IMR-90 (cell line): Measurements from ENCODE around the gene MARF1. TPM values are rescaled to one million over a fixed set of nuclear protein-coding genes. Genes with fewer than 3 reads are reported as not detected.

Experiments used
- ATAC-seq: fragments of 200-7000 bp; cut with Tn5 transposase; 2 replicates; pipeline ENCODE4 v1.9.1; 2020; ENCODE audit warnings: low read depth, mild to moderate bottlenecking, moderate library complexity
- BruUV-seq: library from RNA; stranded (reverse); fragments of 400-500 nt; replicated peaks from 2 replicates; lab custom pipeline; 2021; lab: Mats Ljungman, UMichigan
- CTCF ChIA-PET: fragments of 300-600 bp; formaldehyde crosslinking; extraction: SDS; loops from one replicate; lab custom pipeline; 2021; ENCODE audit warnings: antibody characterized with exemption; lab: Yijun Ruan, JAX
- POLR2A ChIA-PET: fragments of 300-600 bp; sonication (Branson Sonifier 250); formaldehyde crosslinking; loops from one replicate; lab custom pipeline; 2022; ENCODE audit warnings: antibody characterized with exemption; ENCODE audit not compliant: unreplicated experiment; lab: Charles Lee
- DNase-seq: peaks from one replicate; pipeline ENCODE4 v3.0.0; 2013
- H2AFZ ChIP-seq: replicated peaks from 2 replicates; pipeline ENCODE3; 2013; ENCODE audit warnings: low read length, mild to moderate bottlenecking; ENCODE audit not compliant: poor library complexity
- H2AK5ac ChIP-seq: 2 replicates; pipeline ENCODE4 v1.6.1; 2013; ENCODE audit warnings: low read depth, low read length, inconsistent platforms
- H2AK9ac ChIP-seq: replicated peaks from 2 replicates; pipeline ENCODE3; 2013; ENCODE audit warnings: mild to moderate bottlenecking, low read depth, low read length, moderate library complexity; ENCODE audit not compliant: poor library complexity
- H2BK120ac ChIP-seq: 2 replicates; pipeline ENCODE4 v1.6.1; 2013; ENCODE audit warnings: low read depth, low read length, inconsistent platforms
- H2BK15ac ChIP-seq: 3 replicates; pipeline ENCODE4 v1.6.1; 2013; ENCODE audit warnings: low read depth, low read length, inconsistent platforms
- H2BK20ac ChIP-seq: 2 replicates; pipeline ENCODE4 v1.6.1; 2013; ENCODE audit warnings: low read depth, mild to moderate bottlenecking, inconsistent platforms, low read length, moderate library complexity
- H2BK5ac ChIP-seq: 2 replicates; pipeline ENCODE4 v1.6.1; 2013; ENCODE audit warnings: mild to moderate bottlenecking, low read depth, low read length, inconsistent platforms; ENCODE audit not compliant: poor library complexity, severe bottlenecking
- H3K14ac ChIP-seq: replicated peaks from 2 replicates; pipeline ENCODE4 v1.6.1; 2013; ENCODE audit warnings: low read depth, low read length, inconsistent platforms
- H3K18ac ChIP-seq: 2 replicates; pipeline ENCODE4 v1.6.1; 2013; ENCODE audit warnings: low read depth, low read length, control low read depth
- H3K23ac ChIP-seq: 2 replicates; pipeline ENCODE4 v1.6.1; 2013; ENCODE audit warnings: low read depth, low read length, inconsistent platforms
- H3K27ac ChIP-seq: 2 replicates; pipeline ENCODE4 v1.5.1; 2013; ENCODE audit warnings: mild to moderate bottlenecking, control low read depth, low read length; ENCODE audit not compliant: insufficient read depth
- H3K27me3 ChIP-seq: 2 replicates; pipeline ENCODE4 v1.6.1; 2013; ENCODE audit warnings: low read length; ENCODE audit not compliant: control insufficient read depth, insufficient read depth
- H3K36me3 ChIP-seq: 2 replicates; pipeline ENCODE4 v1.6.1; 2013; ENCODE audit warnings: low read length, mixed read lengths; ENCODE audit not compliant: control insufficient read depth, insufficient read depth
- H3K4ac ChIP-seq: 2 replicates; pipeline ENCODE4 v1.6.1; 2013; ENCODE audit warnings: low read depth, low read length, inconsistent platforms
- H3K4me1 ChIP-seq: 2 replicates; pipeline ENCODE4 v1.6.1; 2013; ENCODE audit warnings: low read length, mixed read lengths; ENCODE audit not compliant: control insufficient read depth, insufficient read depth
- H3K4me2 ChIP-seq: 2 replicates; pipeline ENCODE4 v1.6.1; 2013; ENCODE audit warnings: low read depth, mild to moderate bottlenecking, control low read depth, low read length, moderate library complexity
- H3K4me3 ChIP-seq: 2 replicates; pipeline ENCODE4 v1.5.1; 2013; ENCODE audit warnings: low read depth, mild to moderate bottlenecking, control low read depth, low read length, moderate library complexity; ENCODE audit not compliant: insufficient read depth
- H3K56ac ChIP-seq: 2 replicates; pipeline ENCODE4 v1.6.1; 2013; ENCODE audit warnings: low read length, inconsistent platforms; ENCODE audit not compliant: insufficient read depth; ENCODE audit errors: extremely low read depth
- H3K79me1 ChIP-seq, 2 experiments: 2 replicates each; pipeline ENCODE4 v1.6.1; 2013; ENCODE audit warnings: low read length in 2 of 2, inconsistent platforms in 1 of 2, low read depth in 1 of 2
- H3K9ac ChIP-seq: 2 replicates; pipeline ENCODE4 v1.6.1; 2013; ENCODE audit warnings: low read depth, low read length, control low read depth
- H3K9me1 ChIP-seq: 2 replicates; pipeline ENCODE4 v1.6.1; 2013; ENCODE audit warnings: low read length, inconsistent platforms; ENCODE audit not compliant: insufficient read depth
- H3K9me3 ChIP-seq: 2 replicates; pipeline ENCODE4 v1.6.1; 2013; ENCODE audit warnings: low read length; ENCODE audit not compliant: control insufficient read depth, insufficient read depth
- H4K20me1 ChIP-seq: 2 replicates; pipeline ENCODE4 v1.6.1; 2013; ENCODE audit warnings: low read length, inconsistent platforms; ENCODE audit not compliant: insufficient read depth
- H4K5ac ChIP-seq: 2 replicates; pipeline ENCODE4 v1.6.1; 2013; ENCODE audit warnings: mild to moderate bottlenecking, low read depth, low read length, control low read depth
- H4K8ac ChIP-seq, 2 experiments: 2 replicates each; pipeline ENCODE4 v1.6.1; 2013; ENCODE audit warnings: low read depth in 2 of 2, low read length in 2 of 2, control low read depth in 1 of 2, inconsistent platforms in 1 of 2
- H4K91ac ChIP-seq: 2 replicates; pipeline ENCODE4 v1.6.1; 2013; ENCODE audit warnings: low read depth, low read length, inconsistent platforms; ENCODE audit not compliant: insufficient read depth
- BHLHE40 ChIP-seq: fragments of 150-350 bp; IDR thresholded peaks from 2 replicates; pipeline ENCODE4 v1.6.1; 2016; ENCODE audit warnings: mild to moderate bottlenecking, low read depth, low read length
- CEBPB ChIP-seq: IDR thresholded peaks from 2 replicates; pipeline ENCODE4 v1.6.1; 2012; ENCODE audit warnings: low read depth, low read length, improper control_type of control experiment
- CTCF ChIP-seq: conservative IDR thresholded peaks from 2 replicates; pipeline ENCODE4 v1.5.1; 2012; ENCODE audit warnings: mild to moderate bottlenecking, low read depth, low read length, improper control_type of control experiment
- FOS ChIP-seq: fragments of 150-350 bp; IDR thresholded peaks from 2 replicates; pipeline ENCODE4 v1.6.1; 2016; ENCODE audit warnings: low read depth, low read length
- MAZ ChIP-seq: IDR thresholded peaks from 2 replicates; pipeline ENCODE4 v1.6.1; 2012; ENCODE audit warnings: low read depth, mild to moderate bottlenecking, low read length, improper control_type of control experiment, moderate library complexity, borderline replicate concordance
- POLR2A ChIP-seq: IDR thresholded peaks from 2 replicates; pipeline ENCODE4 v1.6.1; 2012; ENCODE audit warnings: mild to moderate bottlenecking, low read depth, low read length
- RAD21 ChIP-seq: IDR thresholded peaks from 2 replicates; pipeline ENCODE4 v1.6.1; 2012; ENCODE audit warnings: low read length, improper control_type of control experiment
- SMC3 ChIP-seq: fragments of 150-350 bp; IDR thresholded peaks from 2 replicates; pipeline ENCODE4 v1.6.1; 2016; ENCODE audit warnings: low read depth, mild to moderate bottlenecking, antibody characterized with exemption, low read length, moderate library complexity
- USF2 ChIP-seq: fragments of 150-350 bp; IDR thresholded peaks from 2 replicates; pipeline ENCODE4 v1.6.1; 2017; ENCODE audit warnings: mild to moderate bottlenecking, antibody characterized with exemption, low read length, low read depth
- WGBS, 2 experiments: methylation state at CpG; one replicate each; pipeline versions ENCODE4 v1.1.5 to v1.1.7; 2013; ENCODE audit warnings: missing lambda C conversion rate in 2 of 2; ENCODE audit not compliant: insufficient read length in 1 of 2; ENCODE audit errors: extremely low coverage in 2 of 2; 5-methylcytosine and 5-hydroxymethylcytosine counted together
- dilution Hi-C: fragments of 300-500 bp; cut with HindIII; formaldehyde crosslinking; loops from one replicate; pipeline ENCODE4 v1.14.3; 2018; ENCODE audit warnings: low sequenced_read_pairs; ENCODE audit not compliant: unreplicated experiment
- in situ Hi-C: fragments of 300-500 bp; cut with MboI; formaldehyde crosslinking; loops from 3 replicates; pipeline ENCODE4 v1.14.3; 2019; ENCODE audit warnings: low sequenced_read_pairs, inconsistent platforms, mixed read lengths
- intact Hi-C: fragments of 100-400 bp; cut with micrococcal nuclease; formaldehyde crosslinking; loops from 2 replicates; pipeline ENCODE4 v1.10.0; 2022
- polyA plus RNA-seq, 3 experiments: library from polyadenylated mRNA; depleted of rRNA; stranded (reverse); fragments of >200 nt; gene quantifications; 2 replicates each; pipeline ENCODE4 v1.2.3, GENCODE V29; 2012; ENCODE audit warnings: low replicate concordance in 1 of 3
- total RNA-seq: library from RNA; depleted of rRNA; stranded (reverse); fragments of >200 nt; gene quantifications from 2 replicates; pipeline ENCODE4 v1.2.3, GENCODE V29; 2012

Gene MARF1
- total and polyA plus RNA-seq, 2 of the 4 experiments (the other 2 are of a cell fraction) = 9.0 to 12.9 TPM

- ChIA-PET CTCF (interaction anchor here (0.7 kb wide), 1 partner anchor 210 kb away, joined by 3 read pairs; no protein-coding TSS in a partner anchor), POLR2A (no interaction called here)
- H3K4me1 ChIP-seq = peaks cover 6% of the 10 kb centered on the region
- peak overlapping the region; percentile 84 for H3K4ac ChIP-seq
- H3K27ac ChIP-seq = peak overlapping the region; percentile 73
- H2BK20ac ChIP-seq = 0 out of 2 replicates have a peak overlapping the region, but pooled peaks have one; percentile 9
- H3K56ac ChIP-seq = peak overlapping the region; percentile 65; the same call in 1 of the 2 replicates
- peak overlapping the region; percentile 36; the same call in 1 of the 2 replicates for H3K18ac ChIP-seq
- peak overlapping the region; percentile 92 for H3K14ac ChIP-seq
- in situ Hi-C loops (no loop called here), dilution Hi-C loops (no loop called here), intact Hi-C loops (loop anchor here (2.0 to 5.0 kb wide), 2 partner anchors 22 to 52 kb away; no protein-coding TSS in a partner anchor)
- no peaks in the 10 kb centered on the region for H3K36me3 ChIP-seq
- H2BK120ac ChIP-seq = peak overlapping the region; percentile 16
- DNase-seq (peak; percentile 13), ATAC-seq (peak; percentile 8)
- no peaks in the 10 kb centered on the region for H3K27me3 ChIP-seq
- WGBS, 2 experiments = 10% methylated on average over 4 of the region's 18 CpGs; no CpG with 5 or more reads in 1 of the 2 experiments
- peak overlapping the region; percentile 76; the same call in 1 of the 3 replicates for H2BK15ac ChIP-seq
- peak overlapping the region; percentile 73; the same call in 1 of the 2 replicates for H2AK5ac ChIP-seq
- H4K91ac ChIP-seq = peak overlapping the region; percentile 86
- peaks cover 6% of the 10 kb centered on the region for H3K9me1 ChIP-seq
- peak overlapping the region; percentile 96 for H3K23ac ChIP-seq
- TF ChIP-seq POLR2A = no peak
- TF ChIP-seq CTCF = no peak
- no peak for TF ChIP-seq BHLHE40
- no peak for TF ChIP-seq CEBPB
- no peak for TF ChIP-seq SMC3
- TF ChIP-seq FOS = no peak
- TF ChIP-seq MAZ = no peak
- no peak for TF ChIP-seq RAD21
- no peak for TF ChIP-seq USF2
- no peaks in the 10 kb centered on the region for H3K9me3 ChIP-seq
- peak overlapping the region; percentile 93 for H3K4me3 ChIP-seq
- peaks cover 24 to 48% of the 10 kb centered on the region in 2 experiments for H3K79me1 ChIP-seq
- H2BK5ac ChIP-seq = peak overlapping the region; percentile 64
- H2AK9ac ChIP-seq = peak overlapping the region; percentile 95
- H4K5ac ChIP-seq = peak overlapping the region; percentile 7; the same call in 1 of the 2 replicates
- TSS peak; percentile 62 for BruUV-seq
- H3K4me2 ChIP-seq = peak overlapping the region; percentile 96
- peak overlapping the region; percentile 67 to 76; a peak in 2 of 4 replicates for H4K8ac ChIP-seq
- H2AFZ ChIP-seq = peak overlapping the region; percentile 93
- H3K9ac ChIP-seq = peak overlapping the region; percentile 89
- H4K20me1 ChIP-seq = peaks cover 32% of the 10 kb centered on the region
Observed at GRCh38 chr16:15650698-15651171, 7.8 kb upstream of the MARF1 start.
